GM10266 (cell line): Measurements from ENCODE around the gene PAQR5.
A peak's percentile ranks its signal among the peaks of the same experiment; 100 is the strongest.

ENCODE experiments used
- DNase-seq: peaks from one replicate; pipeline ENCODE4 v3.0.0; 2012; ENCODE audit errors: extremely low spot score
- CTCF ChIP-seq: IDR thresholded peaks from 2 replicates; pipeline ENCODE4 v1.5.1; 2012; ENCODE audit warnings: mild to moderate bottlenecking, low read depth; ENCODE audit not compliant: control insufficient read depth, insufficient read depth; ENCODE audit errors: missing control alignments

The PAQR5 gene

DNA sequence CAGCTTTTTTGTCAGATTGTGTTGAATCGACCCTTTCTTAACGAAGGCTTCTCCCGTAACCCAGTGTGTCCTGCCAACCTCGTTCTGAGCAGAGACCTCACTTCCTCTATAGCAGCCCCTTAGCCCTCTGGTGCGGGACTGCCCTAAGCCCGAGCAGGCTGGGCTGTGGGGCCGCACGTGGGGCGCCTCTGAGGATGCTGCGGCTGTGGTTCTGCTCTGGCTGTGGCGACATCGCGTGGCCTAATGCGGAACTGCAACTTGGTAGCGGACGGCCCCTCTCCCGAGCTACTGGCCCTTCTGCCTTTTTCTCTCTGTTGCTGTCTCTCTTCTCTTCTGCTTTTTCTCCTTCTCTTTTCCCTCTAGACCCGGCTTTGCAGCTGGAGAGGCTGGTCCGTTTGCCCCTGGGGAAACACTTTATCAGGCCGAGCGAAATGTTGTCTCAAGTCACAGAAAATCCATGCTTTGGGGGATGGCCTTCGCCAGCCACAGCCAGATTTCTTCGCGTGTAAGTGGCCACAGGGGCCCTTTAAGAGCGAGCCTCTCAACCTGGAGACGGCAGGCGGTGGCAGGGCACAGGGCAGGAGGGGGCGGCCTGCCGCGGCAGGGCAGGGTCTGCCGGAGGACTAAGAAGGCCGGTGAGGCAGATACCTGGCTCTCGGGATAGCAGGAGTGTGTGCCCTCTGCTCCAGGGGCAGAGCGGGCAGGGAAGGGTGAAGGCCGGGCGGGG lies 96.0 kb downstream of the PAQR5 start:
- DNase-seq: peak; percentile 84
- peak; percentile 97 for TF ChIP-seq CTCF

GRCh38 chr15:69395460-69395859 lies 96.7 kb downstream of the PAQR5 start:
- no peak for DNase-seq
- TF ChIP-seq CTCF: no peak

- no peak for DNase-seq
- TF ChIP-seq CTCF: no peak
These were observed 97.3 kb downstream of the PAQR5 start for GRCh38 chr15:69395991-69396390.

- no peak for TF ChIP-seq CTCF
- no peak for DNase-seq
These were observed 99.8 kb downstream of the PAQR5 start for GRCh38 chr15:69398491-69398891.

GRCh38 chr15:69400850-69401249 lies 102.1 kb downstream of the PAQR5 start:
- TF ChIP-seq CTCF: no peak
- DNase-seq: no peak

GRCh38 chr15:69402816-69403215 lies 104.1 kb downstream of the PAQR5 start:
- no peak for DNase-seq
- no peak for TF ChIP-seq CTCF

GRCh38 chr15:69403594-69403993 lies 104.9 kb downstream of the PAQR5 start:
- DNase-seq: no peak
- TF ChIP-seq CTCF: no peak
